Activated CD4-positive, alpha-beta T cell treated with anti-CD3 and anti-CD28 coated beads for 4 hours (primary cell): Measurements from ENCODE around the gene DUSP10.

ENCODE experiments used
- DNase-seq, 2 donors: peaks; one replicate each; pipeline ENCODE4 v3.0.0-alpha.2; 2020

DUSP10 gene

GRCh38 chr1:221741703-221742554 lies at the start of gene DUSP10:
Gene DUSP10 (minus strand): TSS chr1:221742089. CDS start chr1:221739744, 2,345 bp downstream.
- peak; percentile 98 to 99 for DNase-seq

- no peak for DNase-seq
These were observed 46.6 kb upstream of the DUSP10 start for GRCh38 chr1:221788466-221788865.

GRCh38 chr1:221786647-221787046 lies 44.8 kb upstream of the DUSP10 start:
- DNase-seq, result no peak

- DNase-seq, result no peak
These were observed 42.0 kb upstream of the DUSP10 start for GRCh38 chr1:221783936-221784335.

GRCh38 chr1:221783437-221783836 lies 41.5 kb upstream of the DUSP10 start:
- no peak for DNase-seq

GRCh38 chr1:221782970-221783369 lies 41.1 kb upstream of the DUSP10 start:
- DNase-seq, result no peak

GRCh38 chr1:221782477-221782876 lies 40.6 kb upstream of the DUSP10 start:
- no peak for DNase-seq

GRCh38 chr1:221781102-221781755 lies 39.3 kb upstream of the DUSP10 start:
- DNase-seq, result no peak

GRCh38 chr1:221780175-221780574 lies 38.3 kb upstream of the DUSP10 start:
- no peak for DNase-seq

GRCh38 chr1:221779771-221780170 lies 37.9 kb upstream of the DUSP10 start:
- no peak for DNase-seq

- peak; percentile 24 to 26 for DNase-seq
These were observed 36.8 kb upstream of the DUSP10 start for GRCh38 chr1:221778535-221779142.

GRCh38 chr1:221778125-221778524 lies 36.2 kb upstream of the DUSP10 start:
- DNase-seq, result no peak

- peak; percentile 31 to 39 for DNase-seq
These were observed 35.7 kb upstream of the DUSP10 start for GRCh38 chr1:221777431-221778072.

- no peak for DNase-seq
These were observed 34.8 kb upstream of the DUSP10 start for GRCh38 chr1:221776495-221777301.

- DNase-seq, result no peak
These were observed 33.3 kb upstream of the DUSP10 start for GRCh38 chr1:221775206-221775605.

GRCh38 chr1:221774054-221774842 lies 32.4 kb upstream of the DUSP10 start:
- DNase-seq, result no peak

GRCh38 chr1:221773383-221773782 lies 31.5 kb upstream of the DUSP10 start:
- no peak for DNase-seq

GRCh38 chr1:221772117-221772516 lies 30.2 kb upstream of the DUSP10 start:
- DNase-seq, result no peak

GRCh38 chr1:221768444-221769066 lies 26.7 kb upstream of the DUSP10 start:
- no peak for DNase-seq

- DNase-seq, result no peak
These were observed 24.3 kb upstream of the DUSP10 start for GRCh38 chr1:221766210-221766609.

GRCh38 chr1:221765527-221765926 lies 23.6 kb upstream of the DUSP10 start:
- no peak for DNase-seq
